ENCODE measurements around the gene FRAS1. TPM values are rescaled to one million over a fixed set of nuclear protein-coding genes. Genes with fewer than 3 reads are reported as not detected.

FRAS1 gene
- total and polyA plus RNA-seq, 2 of the 8 experiments (the other 6 are each of a cell fraction or from before 2014, with no cell fraction given) = 38.5 to 109 TPM

- H4K8ac ChIP-seq (ENCODE audit: extremely low read depth, insufficient read depth, low read length) = no peak overlapping the region
- no peak overlapping the region for H3K27ac ChIP-seq (ENCODE audit: low read depth, low read length)
- no peaks in the 10 kb centered on the region for H4K20me1 ChIP-seq (replicated peaks in 1 of 2; ENCODE audit: control insufficient read depth in 1 of 2, insufficient read depth in 2 of 2, low read length in 2 of 2)
- no peaks in the 10 kb centered on the region for H3K27me3 ChIP-seq (replicated peaks in 1 of 4; ENCODE audit: control insufficient read depth in 3 of 4, extremely low read depth in 1 of 4, insufficient read depth in 3 of 4, low read length in 3 of 4)
- 83% methylated on average over 2 of the region's 2 CpGs; no CpG with 5 or more reads in 1 of the 2 experiments for WGBS, 2 experiments (ENCODE audit: extremely low coverage in 1 of 2, insufficient coverage in 1 of 2, insufficient read length in 1 of 2, insufficient replicate concordance in 2 of 2, low coverage in 1 of 2, low lambda C conversion rate in 2 of 2, missing lambda C conversion rate in 1 of 2)
- H3K56ac ChIP-seq (replicated peaks; ENCODE audit: insufficient read length, low read depth, low read length) = no peak overlapping the region
- H3K14ac ChIP-seq (ENCODE audit: insufficient read length) = no peak overlapping the region
- no peak overlapping the region for H3K4ac ChIP-seq (replicated peaks; ENCODE audit: insufficient read length, low read depth, low read length)
- H3K23ac ChIP-seq (ENCODE audit: insufficient read length) = no peak overlapping the region
- H3K4me1 ChIP-seq (replicated peaks in 1 of 4; ENCODE audit: control insufficient read depth in 3 of 4, insufficient read depth in 4 of 4, low read length in 3 of 4) = no peaks in the 10 kb centered on the region
- H2AK5ac ChIP-seq (ENCODE audit: low read depth, low read length) = no peak overlapping the region
- no peak overlapping the region for H2AFZ ChIP-seq (ENCODE audit: low read length)
- no peak overlapping the region for H3K4me2 ChIP-seq (ENCODE audit: insufficient read depth in 1 of 2, low read depth in 2 of 2, low read length in 2 of 2)
- no peaks in the 10 kb centered on the region; the same call in 1 of the 2 replicates for H3K79me1 ChIP-seq (ENCODE audit: low read depth, low read length)
- DNase-seq (ENCODE audit: low read depth in 1 of 2, low spot score in 2 of 2) = no peak
- no peaks in the 10 kb centered on the region for H3K79me2 ChIP-seq (ENCODE audit: control insufficient read depth in 1 of 2, insufficient read depth in 2 of 2, low read length in 2 of 2)
- no peak overlapping the region for H4K5ac ChIP-seq (ENCODE audit: insufficient read length, low read depth, low read length)
- H2BK12ac ChIP-seq (ENCODE audit: low read depth, low read length) = no peak overlapping the region
- H2BK20ac ChIP-seq (ENCODE audit: low read length) = no peak overlapping the region
- H3K18ac ChIP-seq (ENCODE audit: extremely low read depth, low read length) = no peak overlapping the region
- no peak overlapping the region for H3K4me3 ChIP-seq (ENCODE audit: extremely low read depth in 1 of 4, insufficient read depth in 2 of 4, low read depth in 3 of 4, low read length in 4 of 4)
- ChIA-PET CTCF (ENCODE audit: partially characterized antibody) (interaction anchor here (1.6 to 1.8 kb wide), 2 partner anchors 25 to 83 kb away, joined by 3 to 5 read pairs; no protein-coding TSS in a partner anchor), POLR2A (ENCODE audit: partially characterized antibody) (interaction anchor here (0.6 kb wide), 1 partner anchor 355 kb away, joined by 3 read pairs; no protein-coding TSS in a partner anchor)
- peaks cover 5 to 32% (median 21%) of the 10 kb centered on the region in 4 experiments; a peak in 7 of 8 replicates for H3K36me3 ChIP-seq (ENCODE audit: control insufficient read depth in 2 of 4, insufficient read depth in 4 of 4, low read length in 3 of 4)
- no peak for FAIRE-seq
- H2BK15ac ChIP-seq (ENCODE audit: low read length) = no peak overlapping the region
- H3K23me2 ChIP-seq (ENCODE audit: low read depth, low read length) = no peaks in the 10 kb centered on the region
- no peak overlapping the region for H4K91ac ChIP-seq (replicated peaks; ENCODE audit: insufficient read length, low read length)
- peaks cover 0 to 4% of the 10 kb centered on the region in 2 experiments; a peak in 1 of 4 replicates for H3K9me3 ChIP-seq (ENCODE audit: insufficient read depth in 2 of 2, low read depth in 1 of 2, low read length in 1 of 2)
- no peak overlapping the region for H2BK5ac ChIP-seq (ENCODE audit: low read depth, low read length)
- no peak overlapping the region for H3K9ac ChIP-seq (replicated peaks in 1 of 4; ENCODE audit: extremely low read depth in 1 of 4, low read depth in 3 of 4, low read length in 3 of 4)
- H2BK120ac ChIP-seq (replicated peaks; ENCODE audit: low read depth, low read length) = no peak overlapping the region
- no peak for TF ChIP-seq NRF1 (IDR thresholded peaks at IDR 0.05; ENCODE audit: low read depth, low read length)
- no peak for TF ChIP-seq BRCA1 (IDR thresholded peaks at IDR 0.05; ENCODE audit: low read depth, low read length)
- TF ChIP-seq KDM4A (IDR thresholded peaks at IDR 0.05; ENCODE audit: low read depth, low read length, severe bottlenecking) = no peak
- no peak for TF ChIP-seq YY1 (IDR thresholded peaks at IDR 0.05; ENCODE audit: low read depth, low read length)
- TF ChIP-seq JUND (IDR thresholded peaks at IDR 0.05; ENCODE audit: low read length) = no peak
- no peak for TF ChIP-seq TEAD4 (IDR thresholded peaks at IDR 0.05; ENCODE audit: low read depth, low read length)
- TF ChIP-seq SAP30 (IDR thresholded peaks at IDR 0.05; ENCODE audit: insufficient read depth, insufficient replicate concordance, low read length) = no peak
- no peak for TF ChIP-seq ATF2 (IDR thresholded peaks at IDR 0.05; ENCODE audit: low read length)
- no peak for TF ChIP-seq EP300 (IDR thresholded peaks at IDR 0.05; ENCODE audit: borderline replicate concordance in 1 of 2, low read depth in 2 of 2, low read length in 2 of 2)
- TF ChIP-seq ATF3 (IDR thresholded peaks at IDR 0.05; ENCODE audit: insufficient read depth, low read depth, low read length) = no peak
Observed at GRCh38 chr4:78543424-78544125, 486.5 kb downstream of the FRAS1 start.

Data from H1 (cell line).